Stimulated activated CD4-positive, alpha-beta T cell treated with anti-CD3 and anti-CD28 coated beads, Interleukin-2, amount 100 ng/mL, for 24 hours (primary cell): Measurements from ENCODE around the gene MRC2.

Experiments
- DNase-seq, 2 donors: peaks; one replicate each; pipeline ENCODE4 v3.0.0-alpha.2; 2020

The MRC2 gene

GRCh38 chr17:62665599-62665998 is 38.1 kb downstream of the MRC2 start:
- no peak for DNase-seq

- no peak for DNase-seq
Measured at GRCh38 chr17:62666061-62666800, 38.8 kb downstream of the MRC2 start.

- no peak for DNase-seq
Measured at GRCh38 chr17:62666801-62667591, 39.5 kb downstream of the MRC2 start.

DNA sequence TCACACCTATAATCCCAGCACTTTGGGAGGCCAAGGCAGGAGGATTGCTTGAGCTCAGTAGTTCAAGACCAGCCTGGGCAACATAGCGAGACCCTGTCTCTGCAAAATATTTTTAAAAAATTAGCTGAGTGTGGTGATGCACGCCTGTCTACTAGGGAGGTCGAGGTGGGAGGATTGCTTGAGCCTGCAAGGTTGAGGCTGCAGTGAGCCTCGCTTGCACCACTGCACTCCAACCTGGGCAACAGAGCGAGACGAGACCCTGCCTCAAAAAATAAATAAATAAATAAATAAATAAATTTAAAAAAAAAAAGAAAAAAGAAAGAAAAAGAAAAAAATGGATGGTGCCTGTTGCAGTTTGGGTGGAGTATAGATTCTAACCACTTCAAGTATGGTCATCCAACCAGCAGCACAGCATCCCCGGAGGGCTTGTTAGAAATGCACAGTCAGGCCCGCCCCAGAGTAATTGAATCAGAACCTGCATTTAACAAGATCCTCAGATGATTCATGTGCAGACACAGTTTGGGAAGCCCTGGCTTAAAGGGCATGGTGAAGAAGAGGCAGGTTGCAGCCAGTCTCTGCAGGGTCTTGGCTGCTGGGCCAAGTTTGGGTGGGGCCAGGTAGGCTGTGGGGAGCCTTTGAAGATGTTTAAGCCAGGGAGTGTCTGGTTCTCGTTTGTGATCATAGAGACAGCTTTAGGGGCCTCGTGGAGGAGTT is 40.8 kb downstream of the MRC2 start:
- DNase-seq = no peak

DNA sequence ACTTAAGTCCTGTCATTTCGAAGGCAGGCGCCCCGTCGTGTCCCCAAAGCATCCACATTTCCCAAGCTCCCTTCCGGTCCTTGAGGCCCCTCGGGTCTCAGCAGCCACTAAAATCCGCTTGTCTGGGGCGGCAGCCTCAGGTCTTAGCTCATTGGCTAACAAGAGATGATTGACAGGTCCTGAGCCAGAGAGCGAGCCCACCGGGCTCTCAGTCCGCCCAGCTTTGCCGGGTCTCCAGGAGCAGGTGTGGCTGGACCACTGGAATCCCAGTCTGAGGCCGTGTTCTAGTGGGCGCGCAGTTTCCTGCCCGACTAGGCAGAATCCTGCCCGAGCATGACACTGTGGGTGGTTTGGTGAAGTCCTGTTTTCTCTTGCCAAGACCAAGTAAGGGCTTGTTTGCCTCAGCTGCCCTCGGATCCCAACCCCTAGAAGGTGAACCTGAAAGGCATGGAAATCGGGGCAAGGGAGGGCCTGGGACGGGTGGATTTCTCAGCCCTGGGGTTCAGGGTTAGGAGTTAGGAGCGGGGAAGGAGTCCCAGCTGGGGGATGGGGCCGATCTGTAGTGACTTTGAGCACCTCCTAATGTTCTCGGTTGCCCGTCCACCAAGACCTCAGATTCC is 42.8 kb downstream of the MRC2 start:
- no peak for DNase-seq

- no peak for DNase-seq
Measured at GRCh38 chr17:62671553-62671952, 44.1 kb downstream of the MRC2 start.

- no peak for DNase-seq
Measured at GRCh38 chr17:62672957-62673356, 45.5 kb downstream of the MRC2 start.

DNA sequence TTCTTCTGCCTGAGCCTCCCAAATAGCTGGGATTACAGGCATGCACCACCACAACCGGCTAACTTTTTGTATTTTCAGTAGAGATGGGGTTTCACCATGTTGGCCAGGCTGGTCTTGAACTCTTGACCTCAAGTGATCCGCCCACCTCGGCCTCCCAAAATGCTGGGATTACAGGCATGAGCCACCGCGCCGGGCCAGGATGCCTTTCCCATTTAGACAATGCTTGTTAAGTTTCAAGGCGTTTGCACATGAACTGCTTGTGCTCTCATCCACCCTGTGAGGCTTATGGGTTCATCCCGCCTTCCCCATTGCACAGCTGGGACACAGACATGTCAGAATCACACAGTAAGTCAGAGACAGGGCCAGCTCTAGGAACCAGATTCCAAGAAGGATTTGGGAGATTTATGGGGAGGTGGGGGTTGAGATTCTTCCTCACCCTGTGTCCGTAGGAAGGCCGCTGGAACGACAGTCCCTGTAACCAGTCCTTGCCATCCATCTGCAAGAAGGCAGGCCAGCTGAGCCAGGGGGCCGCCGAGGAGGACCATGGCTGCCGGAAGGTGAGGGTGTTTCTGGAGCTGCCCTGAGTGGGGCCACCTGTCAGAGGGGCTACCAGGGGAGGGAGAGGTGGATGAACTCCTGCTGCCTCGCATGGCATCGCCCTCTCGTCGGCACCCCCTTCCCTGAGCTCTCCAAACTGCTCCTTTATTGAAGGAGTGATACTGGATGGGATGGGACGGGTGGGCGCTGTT is 46.3 kb downstream of the MRC2 start:
- no peak for DNase-seq

DNA sequence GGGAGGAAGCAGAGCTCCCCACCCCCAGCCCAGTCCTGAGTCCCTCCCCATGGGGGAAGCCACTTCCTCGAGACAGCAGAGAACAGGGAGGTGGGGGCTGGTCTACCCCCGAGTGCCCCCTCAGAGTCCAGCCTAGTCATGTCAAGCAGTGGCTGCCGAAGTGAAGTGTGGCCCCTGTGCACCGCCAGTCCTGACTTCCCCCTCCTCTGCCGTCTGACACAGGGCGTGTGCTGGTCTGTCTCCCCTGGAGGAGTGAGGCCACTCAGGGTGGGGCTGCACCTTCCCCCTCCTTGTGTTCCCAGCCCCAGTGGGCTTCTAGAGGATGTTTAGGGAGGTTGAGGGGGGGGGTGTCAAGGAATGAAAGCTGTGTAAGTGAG is 46.9 kb downstream of the MRC2 start:
- DNase-seq = no peak

DNA sequence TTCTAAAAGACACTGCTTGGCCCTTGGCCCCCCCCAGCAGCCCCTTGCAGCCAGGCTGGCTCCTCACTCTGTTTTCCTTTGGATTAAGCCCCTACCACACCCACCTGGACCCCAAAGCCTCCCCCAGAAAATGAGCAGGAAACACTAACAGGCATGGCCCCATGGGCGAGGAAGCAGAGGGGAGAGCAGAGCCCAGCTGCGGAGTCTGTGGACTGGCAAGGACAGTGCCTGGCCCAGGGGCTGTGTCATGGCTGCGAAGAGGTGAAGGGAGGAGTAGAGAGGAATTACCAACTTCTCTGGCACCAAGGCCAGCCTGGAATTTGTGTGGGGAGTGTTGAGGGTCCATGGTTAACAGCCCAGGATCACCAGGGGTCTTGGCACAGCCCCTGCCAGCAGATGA is 47.4 kb downstream of the MRC2 start:
- DNase-seq = no peak

DNA sequence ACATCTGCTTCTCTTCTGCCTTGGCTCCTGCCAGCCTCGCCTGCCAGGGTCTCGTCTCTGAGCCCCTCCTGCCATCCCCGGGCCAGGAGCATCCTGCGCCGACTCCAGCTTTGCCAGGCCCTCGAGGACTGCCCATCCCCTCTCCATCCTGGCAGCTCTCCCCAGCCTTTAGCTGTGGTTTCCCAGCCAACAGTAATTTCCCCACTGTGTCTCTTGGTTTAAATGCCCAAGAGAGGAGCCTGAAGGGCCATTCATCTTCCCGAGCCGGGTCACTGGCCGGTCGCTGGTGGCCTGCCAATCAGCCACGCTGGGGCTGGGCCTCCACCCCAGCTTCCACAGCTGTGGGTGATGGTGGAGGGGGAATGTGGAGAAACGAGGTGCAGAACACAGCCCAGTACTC is 47.8 kb downstream of the MRC2 start:
- no peak for DNase-seq

DNA sequence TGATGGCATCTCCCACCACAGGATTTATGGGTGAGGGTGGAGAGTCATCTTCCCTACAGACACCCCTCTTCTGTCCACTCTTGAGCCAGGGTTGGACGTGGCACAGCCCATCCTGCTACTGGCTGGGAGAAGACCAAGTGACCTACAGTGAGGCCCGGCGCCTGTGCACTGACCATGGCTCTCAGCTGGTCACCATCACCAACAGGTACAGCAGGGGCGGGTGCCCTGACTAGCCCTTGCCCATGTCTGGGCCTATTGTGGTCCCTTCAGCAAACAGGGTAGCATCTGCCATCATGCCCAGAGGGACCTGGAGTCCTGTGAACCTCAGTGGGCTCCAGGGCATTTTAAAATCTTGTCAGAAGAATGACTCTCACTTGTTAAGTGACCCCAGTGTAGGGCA is 48.2 kb downstream of the MRC2 start:
- no peak for DNase-seq

DNA sequence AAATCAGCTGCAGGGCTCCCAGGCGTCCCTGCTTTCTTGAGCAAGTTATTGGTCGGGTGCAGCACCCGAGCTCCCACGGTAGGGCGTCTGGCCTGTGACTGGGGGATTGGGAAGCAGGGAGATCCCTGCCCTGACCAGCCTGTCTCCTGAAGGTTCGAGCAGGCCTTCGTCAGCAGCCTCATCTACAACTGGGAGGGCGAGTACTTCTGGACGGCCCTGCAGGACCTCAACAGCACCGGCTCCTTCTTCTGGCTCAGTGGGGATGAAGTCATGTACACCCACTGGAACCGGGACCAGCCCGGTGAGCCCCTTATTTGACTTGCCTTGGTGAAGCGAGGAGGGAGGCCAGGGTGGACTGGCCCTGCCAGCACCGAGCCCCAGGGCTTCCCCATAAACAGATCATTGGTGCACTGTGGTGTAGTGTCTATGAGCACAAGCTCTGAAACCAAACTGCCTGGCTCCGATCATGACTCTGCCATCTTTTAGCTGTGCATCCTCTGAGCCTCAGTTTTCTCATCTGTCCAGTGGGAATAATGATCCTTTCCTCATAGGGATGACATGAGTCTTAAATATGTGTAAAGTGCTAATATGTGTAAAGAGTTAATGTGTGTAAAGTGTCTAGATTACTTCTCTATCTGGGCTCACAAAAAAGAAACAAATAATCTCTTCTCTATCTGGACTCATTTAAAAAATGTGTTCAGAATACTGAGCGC is 48.9 kb downstream of the MRC2 start:
- DNase-seq = no peak

DNA sequence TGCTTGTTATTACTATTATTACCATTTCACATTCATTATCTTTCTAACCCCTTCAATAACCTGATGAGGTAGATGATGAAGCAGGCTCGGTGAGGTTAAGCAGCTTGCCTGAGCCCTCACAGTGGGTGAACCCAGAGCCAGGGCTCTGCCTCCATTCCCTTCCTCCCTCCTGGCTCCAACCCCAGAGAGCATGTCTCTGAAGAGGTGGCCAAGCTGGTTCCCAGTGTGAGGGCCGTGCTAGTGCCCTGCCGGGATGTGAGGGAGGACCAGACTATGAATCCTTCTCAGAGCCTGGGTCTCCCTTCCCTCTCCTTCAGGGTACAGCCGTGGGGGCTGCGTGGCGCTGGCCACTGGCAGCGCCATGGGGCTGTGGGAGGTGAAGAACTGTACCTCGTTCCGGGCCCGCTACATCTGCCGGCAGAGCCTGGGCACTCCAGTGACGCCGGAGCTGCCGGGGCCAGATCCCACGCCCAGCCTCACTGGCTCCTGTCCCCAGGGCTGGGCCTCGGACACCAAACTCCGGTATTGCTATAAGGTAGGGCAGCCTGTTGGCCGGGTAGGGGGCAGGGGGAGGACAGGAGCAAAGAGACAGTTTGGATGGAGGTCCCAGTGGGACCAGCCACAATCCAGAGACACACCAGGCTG is 49.6 kb downstream of the MRC2 start:
- no peak for DNase-seq

- no peak for DNase-seq
Measured at GRCh38 chr17:62678214-62678919, 50.9 kb downstream of the MRC2 start.

GRCh38 chr17:62679866-62680377 is 52.5 kb downstream of the MRC2 start:
- DNase-seq = no peak

DNA sequence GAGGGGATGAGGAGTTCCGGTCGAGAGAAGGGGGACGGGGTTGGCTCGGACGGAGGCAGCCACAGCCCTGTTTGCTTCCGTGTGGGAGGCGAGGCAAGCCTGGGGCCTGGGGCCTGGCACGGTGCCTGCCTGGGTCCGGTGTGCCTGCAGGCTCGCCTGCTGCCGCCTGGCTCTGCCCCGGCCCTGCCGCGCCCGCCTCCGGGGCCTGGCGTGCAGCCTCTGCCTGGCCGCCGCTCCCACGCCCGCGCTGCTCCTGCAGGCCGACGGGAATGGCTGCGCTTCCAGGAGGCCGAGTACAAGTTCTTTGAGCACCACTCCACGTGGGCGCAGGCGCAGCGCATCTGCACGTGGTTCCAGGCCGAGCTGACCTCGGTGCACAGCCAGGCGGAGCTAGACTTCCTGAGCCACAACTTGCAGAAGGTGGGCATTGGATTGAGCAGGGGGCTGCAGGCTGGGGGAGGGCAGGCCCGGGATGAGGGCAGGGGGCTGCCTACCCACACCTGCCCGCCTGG is 53.1 kb downstream of the MRC2 start:
- no peak for DNase-seq

- DNase-seq = no peak
Measured at GRCh38 chr17:62681061-62681938, 53.8 kb downstream of the MRC2 start.

GRCh38 chr17:62681939-62682381 is 54.5 kb downstream of the MRC2 start:
- no peak for DNase-seq
